ENCODE data around the gene CLOCK.

Gene CLOCK

DNA sequence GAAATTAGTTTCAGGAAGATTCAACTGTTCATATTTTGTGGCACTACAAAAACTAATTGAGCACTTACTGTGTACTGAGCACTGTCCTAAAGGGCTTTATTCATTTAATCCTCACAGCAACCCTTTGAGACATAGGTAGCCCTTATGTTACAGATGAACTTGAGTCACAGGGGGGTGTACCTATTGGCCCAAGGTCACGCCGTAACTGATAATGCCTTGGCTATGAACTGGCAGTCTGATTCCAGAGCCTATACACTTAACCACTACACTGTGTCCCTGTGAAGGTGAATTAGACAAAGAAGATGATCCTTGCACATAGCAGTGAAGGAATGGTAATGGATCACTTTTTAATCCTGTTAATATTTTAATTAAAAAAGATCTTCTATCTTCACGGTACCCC is 138.9 kb downstream of the CLOCK start:
- DNase-seq, result no peak

DNA sequence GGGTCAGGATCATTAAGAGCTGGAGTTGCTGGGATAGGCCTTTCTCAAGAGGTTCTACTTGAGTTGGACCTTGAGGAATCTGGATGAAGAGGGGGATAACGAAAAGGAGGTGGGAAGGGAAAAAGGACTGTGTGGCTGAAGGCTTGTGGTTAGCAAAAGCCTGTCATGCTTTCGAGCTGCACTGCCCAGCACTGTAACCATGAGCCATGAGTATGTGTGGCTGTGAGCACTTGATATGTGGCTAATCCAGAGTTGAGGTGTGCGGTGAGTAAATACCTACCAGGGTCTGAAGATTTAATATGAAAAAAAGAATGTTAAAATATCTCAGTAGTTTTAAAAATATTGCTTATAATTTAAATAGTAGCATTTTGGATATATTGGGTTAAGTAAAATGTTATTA is 139.6 kb downstream of the CLOCK start:
- DNase-seq, result no peak

DNA sequence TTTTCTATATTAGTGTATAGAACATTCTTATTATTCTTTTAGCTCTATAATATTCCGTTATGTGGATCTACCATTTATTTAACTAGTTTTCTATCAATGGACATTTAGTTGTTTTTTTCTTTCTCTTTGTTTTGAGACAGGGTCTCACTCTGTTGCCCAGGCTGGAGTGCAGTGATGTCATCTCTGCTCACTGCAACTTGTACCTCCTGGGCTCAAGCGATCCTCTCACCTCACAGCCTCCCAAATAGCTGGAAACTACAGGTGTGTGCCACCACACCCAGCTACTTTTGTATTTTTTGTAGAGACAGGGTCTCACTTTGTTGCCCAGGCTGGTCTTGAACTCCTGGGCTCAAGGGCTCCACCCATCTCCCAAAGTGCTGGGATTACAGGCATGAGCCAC is 140.2 kb downstream of the CLOCK start:
- no peak for DNase-seq

DNA sequence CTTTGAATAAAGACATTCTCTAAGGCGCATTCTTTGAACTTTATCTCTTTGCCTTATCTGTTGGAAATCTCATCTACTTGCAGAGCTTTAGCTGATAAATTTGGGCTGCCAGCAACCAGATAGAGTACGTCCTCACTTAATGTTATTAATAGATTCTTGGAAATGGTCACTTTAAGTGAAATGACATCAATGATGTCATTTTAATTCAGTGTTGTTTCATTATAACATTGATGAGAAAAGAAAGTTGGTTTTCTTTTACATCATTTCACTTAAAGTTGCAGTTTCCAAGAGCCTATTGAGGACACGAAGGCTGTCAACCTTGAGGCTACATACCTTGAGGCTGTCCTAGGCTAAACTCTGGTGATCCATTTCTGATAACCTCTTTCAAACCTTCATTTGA is 141.6 kb downstream of the CLOCK start:
- DNase-seq, result no peak

DNA sequence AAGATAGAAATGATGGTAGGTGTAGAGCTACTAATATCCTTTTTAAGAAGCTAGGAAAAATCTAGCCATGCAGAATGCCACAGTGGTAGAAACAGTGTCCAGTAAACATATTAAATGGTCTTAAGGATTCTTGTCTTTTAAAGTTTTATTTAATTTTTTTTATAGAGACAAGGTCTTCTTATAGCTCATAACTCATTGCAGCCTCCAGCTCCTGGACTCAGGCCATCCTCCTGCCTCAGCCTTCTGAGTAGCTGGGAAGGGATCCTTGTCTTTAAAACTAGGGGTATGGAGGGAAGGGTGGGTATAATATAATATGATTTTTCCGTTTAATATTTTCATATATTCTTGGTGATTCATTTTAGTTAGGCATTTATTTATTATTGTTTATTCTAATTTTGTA is 147.1 kb downstream of the CLOCK start:
- DNase-seq, result peak; percentile 5

GRCh38 chr4:55398966-55399365 is 147.7 kb downstream of the CLOCK start:
- peak; percentile 77 for DNase-seq

GRCh38 chr4:55398461-55398860 is 148.2 kb downstream of the CLOCK start:
- peak; percentile 35 for DNase-seq

- DNase-seq, result peak; percentile 31
These were observed 149.0 kb downstream of the CLOCK start for GRCh38 chr4:55397520-55398321.

- peak; percentile 50 for DNase-seq
These were observed 149.6 kb downstream of the CLOCK start for GRCh38 chr4:55397126-55397436.

- DNase-seq, result peak; percentile 50
These were observed 150.2 kb downstream of the CLOCK start for GRCh38 chr4:55396308-55397125.

DNA sequence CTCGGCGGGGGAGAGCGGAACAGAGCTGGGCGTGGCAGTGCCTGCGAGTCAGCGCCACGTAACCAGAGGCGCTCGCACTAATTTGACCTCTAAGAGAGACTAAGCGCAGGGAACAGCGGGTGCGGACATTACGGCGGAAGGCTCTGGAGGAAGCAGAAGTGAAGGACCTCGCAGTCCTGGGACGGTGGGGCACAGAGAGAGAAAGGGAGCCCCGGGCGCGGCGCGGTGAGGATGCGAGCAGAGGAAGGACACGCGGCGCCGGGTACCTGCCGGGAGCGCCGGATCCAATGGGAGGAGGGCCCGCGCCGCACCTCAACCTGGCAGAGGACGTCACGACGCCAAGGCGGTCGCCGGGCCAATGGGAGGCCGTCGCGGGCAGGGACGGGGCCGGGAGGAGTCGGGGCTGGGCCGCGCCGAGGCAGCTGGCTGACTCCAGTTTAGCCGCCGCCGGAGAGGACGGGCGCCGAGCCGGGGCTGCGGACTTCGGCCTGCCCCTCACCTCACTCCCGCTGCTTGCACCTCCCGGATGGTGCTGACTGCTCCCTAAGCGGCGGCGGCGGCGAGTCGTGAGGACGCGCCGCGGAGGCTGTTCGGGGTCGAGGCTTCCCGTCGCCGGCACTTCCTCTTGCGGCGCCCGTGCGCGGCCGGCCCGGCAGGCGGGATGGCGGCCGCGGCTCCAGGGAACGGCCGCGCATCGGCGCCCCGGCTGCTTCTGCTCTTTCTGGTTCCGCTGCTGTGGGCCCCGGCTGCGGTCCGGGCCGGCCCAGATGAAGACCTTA is 151.0 kb downstream of the CLOCK start, which contains the start of gene TMEM165:
Gene TMEM165, plus strand, starts transcription at position 429 of the 779 bp plus-strand sequence. Its CDS starts 233 bp downstream, at position 662.
- DNase-seq, result peak; percentile 89

DNA sequence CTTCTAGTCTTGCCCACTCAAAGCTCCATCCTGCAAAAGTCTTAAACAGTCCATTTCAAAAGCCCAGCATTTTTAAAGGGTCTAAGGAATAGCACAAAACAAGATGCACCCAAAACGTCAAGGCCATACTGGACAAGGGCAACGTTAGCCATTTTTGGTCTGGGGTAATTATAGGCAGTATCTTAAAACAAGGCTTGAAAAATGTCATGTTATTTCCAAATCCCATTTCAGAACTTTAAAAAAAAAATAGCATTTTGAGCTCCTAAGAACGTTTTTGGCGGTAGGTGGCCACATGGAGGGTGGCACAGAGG is 151.5 kb downstream of the CLOCK start:
- no peak for DNase-seq

GRCh38 chr4:55393461-55394320 is 153.0 kb downstream of the CLOCK start:
- DNase-seq, result peak; percentile 80

- no peak for DNase-seq
These were observed 159.9 kb downstream of the CLOCK start for GRCh38 chr4:55386840-55387239.

DNA sequence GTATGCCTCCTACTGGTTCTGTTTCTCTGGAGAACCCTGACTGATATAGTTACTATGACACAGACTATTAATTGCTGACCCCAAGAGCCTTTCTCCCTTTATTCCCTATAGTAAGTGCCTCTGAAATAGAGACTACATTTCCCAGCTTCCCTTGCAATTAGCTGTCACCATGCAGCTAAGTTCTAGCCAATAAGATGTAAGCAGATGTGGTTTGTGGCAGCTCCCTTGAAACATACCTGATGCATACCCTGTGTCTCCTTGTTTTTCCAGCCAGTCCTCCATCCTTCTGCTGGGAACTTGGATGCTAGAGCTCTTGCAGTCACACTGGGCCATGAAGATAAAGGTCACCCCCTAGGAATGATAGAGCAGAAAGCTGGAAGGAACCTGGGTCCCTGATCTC is 160.6 kb downstream of the CLOCK start:
- DNase-seq, result peak; percentile 49

DNA sequence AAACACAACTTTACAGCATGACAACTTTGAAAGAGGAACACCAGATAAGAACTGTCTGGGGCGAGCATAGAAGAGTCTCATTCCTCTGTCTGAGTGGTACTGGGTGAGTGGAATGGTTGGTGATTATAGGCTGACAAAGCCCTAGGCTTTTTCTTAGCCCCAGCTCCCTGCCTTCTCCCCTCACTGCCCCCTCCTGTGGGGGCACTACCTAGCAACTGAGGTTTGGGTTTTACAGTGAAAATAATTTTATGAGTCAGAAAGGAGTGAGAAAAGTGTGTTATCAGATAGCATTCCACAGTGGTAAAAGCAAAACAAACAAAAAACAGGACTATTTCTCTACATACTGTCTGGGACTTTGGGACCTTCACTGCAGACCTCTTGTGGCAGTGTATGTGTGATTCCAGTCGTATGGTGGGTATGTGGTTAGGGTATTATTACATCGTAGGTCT is 161.5 kb downstream of the CLOCK start:
- DNase-seq, result no peak

DNA sequence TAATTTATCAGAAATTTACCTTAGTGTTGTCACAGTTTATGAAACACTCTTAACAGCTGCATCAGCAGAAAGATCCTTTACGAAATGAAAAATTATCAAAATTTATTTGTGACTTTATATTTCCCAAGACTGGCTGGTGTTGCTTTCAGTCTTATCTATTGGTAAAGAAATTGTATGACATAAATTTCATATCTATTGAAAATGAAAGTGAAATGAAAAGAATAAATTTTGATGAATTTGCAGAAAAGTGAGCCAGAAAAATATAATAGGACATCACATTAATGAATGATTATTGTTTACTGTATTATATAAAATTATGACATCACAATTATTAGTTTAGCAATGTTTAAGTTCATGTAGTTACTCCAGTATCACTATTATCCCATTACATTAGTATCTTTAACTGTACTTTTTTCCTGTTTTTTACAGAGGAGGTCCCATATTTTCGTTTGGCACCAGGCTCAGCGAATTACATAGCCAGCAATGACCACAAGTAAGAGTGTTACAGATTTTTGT is 164.2 kb downstream of the CLOCK start:
- DNase-seq, result no peak

- DNase-seq, result peak; percentile 54
These were observed 165.2 kb downstream of the CLOCK start for GRCh38 chr4:55381502-55381901.

DNA sequence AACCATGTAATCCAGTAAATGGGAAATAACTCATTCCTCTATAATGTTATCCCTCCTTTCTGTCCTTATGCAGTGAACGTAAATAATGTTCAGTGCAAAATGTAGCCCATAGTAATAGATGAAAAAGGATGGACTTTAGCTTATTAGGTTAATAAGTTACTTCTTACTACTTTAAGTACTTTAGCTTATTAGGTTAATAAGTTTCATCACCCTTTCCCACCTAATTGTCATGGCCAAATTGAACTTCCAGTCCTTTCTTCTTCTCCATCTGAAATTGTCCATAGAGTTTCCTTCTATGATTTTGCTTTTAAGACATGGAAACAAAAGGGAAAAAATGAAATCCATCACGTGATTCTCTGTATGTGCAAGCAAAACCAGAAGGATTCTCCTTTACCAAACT is 166.1 kb downstream of the CLOCK start:
- DNase-seq, result no peak

- DNase-seq, result no peak
These were observed 167.9 kb downstream of the CLOCK start for GRCh38 chr4:55378617-55379467.

Data from NCI-H82 (cell line).